IMR-90 (cell line): ENCODE measurements around the gene CRYBB2. TPM values are rescaled to one million over a fixed set of nuclear protein-coding genes. Genes with fewer than 3 reads are reported as not detected.

Experiments used
- ATAC-seq: fragments of 200-7000 bp; cut with Tn5 transposase; 2 replicates; pipeline ENCODE4 v1.9.1; 2020; ENCODE audit warnings: low read depth, mild to moderate bottlenecking, moderate library complexity
- BruUV-seq: library from RNA; stranded (reverse); fragments of 400-500 nt; replicated peaks from 2 replicates; lab custom pipeline; 2021; lab: Mats Ljungman, UMichigan
- CTCF ChIA-PET: fragments of 300-600 bp; formaldehyde crosslinking; extraction: SDS; loops from one replicate; lab custom pipeline; 2021; ENCODE audit warnings: antibody characterized with exemption; lab: Yijun Ruan, JAX
- POLR2A ChIA-PET: fragments of 300-600 bp; sonication (Branson Sonifier 250); formaldehyde crosslinking; loops from one replicate; lab custom pipeline; 2022; ENCODE audit warnings: antibody characterized with exemption; ENCODE audit not compliant: unreplicated experiment; lab: Charles Lee
- DNase-seq: peaks from one replicate; pipeline ENCODE4 v3.0.0; 2013
- H2AFZ ChIP-seq: replicated peaks from 2 replicates; pipeline ENCODE3; 2013; ENCODE audit warnings: low read length, mild to moderate bottlenecking; ENCODE audit not compliant: poor library complexity
- H2AK5ac ChIP-seq: 2 replicates; pipeline ENCODE4 v1.6.1; 2013; ENCODE audit warnings: low read depth, low read length, inconsistent platforms
- H2AK9ac ChIP-seq: replicated peaks from 2 replicates; pipeline ENCODE3; 2013; ENCODE audit warnings: mild to moderate bottlenecking, low read depth, low read length, moderate library complexity; ENCODE audit not compliant: poor library complexity
- H2BK120ac ChIP-seq: 2 replicates; pipeline ENCODE4 v1.6.1; 2013; ENCODE audit warnings: low read depth, low read length, inconsistent platforms
- H2BK15ac ChIP-seq: 3 replicates; pipeline ENCODE4 v1.6.1; 2013; ENCODE audit warnings: low read depth, low read length, inconsistent platforms
- H2BK20ac ChIP-seq: 2 replicates; pipeline ENCODE4 v1.6.1; 2013; ENCODE audit warnings: low read depth, mild to moderate bottlenecking, inconsistent platforms, low read length, moderate library complexity
- H2BK5ac ChIP-seq: 2 replicates; pipeline ENCODE4 v1.6.1; 2013; ENCODE audit warnings: mild to moderate bottlenecking, low read depth, low read length, inconsistent platforms; ENCODE audit not compliant: poor library complexity, severe bottlenecking
- H3K14ac ChIP-seq: replicated peaks from 2 replicates; pipeline ENCODE4 v1.6.1; 2013; ENCODE audit warnings: low read depth, low read length, inconsistent platforms
- H3K18ac ChIP-seq: 2 replicates; pipeline ENCODE4 v1.6.1; 2013; ENCODE audit warnings: low read depth, low read length, control low read depth
- H3K23ac ChIP-seq: 2 replicates; pipeline ENCODE4 v1.6.1; 2013; ENCODE audit warnings: low read depth, low read length, inconsistent platforms
- H3K27ac ChIP-seq: 2 replicates; pipeline ENCODE4 v1.5.1; 2013; ENCODE audit warnings: mild to moderate bottlenecking, control low read depth, low read length; ENCODE audit not compliant: insufficient read depth
- H3K27me3 ChIP-seq: 2 replicates; pipeline ENCODE4 v1.6.1; 2013; ENCODE audit warnings: low read length; ENCODE audit not compliant: control insufficient read depth, insufficient read depth
- H3K36me3 ChIP-seq: 2 replicates; pipeline ENCODE4 v1.6.1; 2013; ENCODE audit warnings: low read length, mixed read lengths; ENCODE audit not compliant: control insufficient read depth, insufficient read depth
- H3K4ac ChIP-seq: 2 replicates; pipeline ENCODE4 v1.6.1; 2013; ENCODE audit warnings: low read depth, low read length, inconsistent platforms
- H3K4me1 ChIP-seq: 2 replicates; pipeline ENCODE4 v1.6.1; 2013; ENCODE audit warnings: low read length, mixed read lengths; ENCODE audit not compliant: control insufficient read depth, insufficient read depth
- H3K4me2 ChIP-seq: 2 replicates; pipeline ENCODE4 v1.6.1; 2013; ENCODE audit warnings: low read depth, mild to moderate bottlenecking, control low read depth, low read length, moderate library complexity
- H3K4me3 ChIP-seq: 2 replicates; pipeline ENCODE4 v1.5.1; 2013; ENCODE audit warnings: low read depth, mild to moderate bottlenecking, control low read depth, low read length, moderate library complexity; ENCODE audit not compliant: insufficient read depth
- H3K56ac ChIP-seq: 2 replicates; pipeline ENCODE4 v1.6.1; 2013; ENCODE audit warnings: low read length, inconsistent platforms; ENCODE audit not compliant: insufficient read depth; ENCODE audit errors: extremely low read depth
- H3K79me1 ChIP-seq, 2 experiments: 2 replicates each; pipeline ENCODE4 v1.6.1; 2013; ENCODE audit warnings: low read length in 2 of 2, inconsistent platforms in 1 of 2, low read depth in 1 of 2
- H3K9ac ChIP-seq: 2 replicates; pipeline ENCODE4 v1.6.1; 2013; ENCODE audit warnings: low read depth, low read length, control low read depth
- H3K9me1 ChIP-seq: 2 replicates; pipeline ENCODE4 v1.6.1; 2013; ENCODE audit warnings: low read length, inconsistent platforms; ENCODE audit not compliant: insufficient read depth
- H3K9me3 ChIP-seq: 2 replicates; pipeline ENCODE4 v1.6.1; 2013; ENCODE audit warnings: low read length; ENCODE audit not compliant: control insufficient read depth, insufficient read depth
- H4K20me1 ChIP-seq: 2 replicates; pipeline ENCODE4 v1.6.1; 2013; ENCODE audit warnings: low read length, inconsistent platforms; ENCODE audit not compliant: insufficient read depth
- H4K5ac ChIP-seq: 2 replicates; pipeline ENCODE4 v1.6.1; 2013; ENCODE audit warnings: mild to moderate bottlenecking, low read depth, low read length, control low read depth
- H4K8ac ChIP-seq, 2 experiments: 2 replicates each; pipeline ENCODE4 v1.6.1; 2013; ENCODE audit warnings: low read depth in 2 of 2, low read length in 2 of 2, control low read depth in 1 of 2, inconsistent platforms in 1 of 2
- H4K91ac ChIP-seq: 2 replicates; pipeline ENCODE4 v1.6.1; 2013; ENCODE audit warnings: low read depth, low read length, inconsistent platforms; ENCODE audit not compliant: insufficient read depth
- BHLHE40 ChIP-seq: fragments of 150-350 bp; IDR thresholded peaks from 2 replicates; pipeline ENCODE4 v1.6.1; 2016; ENCODE audit warnings: mild to moderate bottlenecking, low read depth, low read length
- CEBPB ChIP-seq: IDR thresholded peaks from 2 replicates; pipeline ENCODE4 v1.6.1; 2012; ENCODE audit warnings: low read depth, low read length, improper control_type of control experiment
- CHD1 ChIP-seq: IDR thresholded peaks from 2 replicates; pipeline ENCODE4 v1.6.1; 2012; ENCODE audit warnings: low read depth, low read length, improper control_type of control experiment
- CTCF ChIP-seq: conservative IDR thresholded peaks from 2 replicates; pipeline ENCODE4 v1.5.1; 2012; ENCODE audit warnings: mild to moderate bottlenecking, low read depth, low read length, improper control_type of control experiment
- ELK1 ChIP-seq: fragments of 150-350 bp; IDR thresholded peaks from 2 replicates; pipeline ENCODE4 v1.6.1; 2016; ENCODE audit warnings: low read depth, mild to moderate bottlenecking, low read length, moderate library complexity, borderline replicate concordance
- FOS ChIP-seq: fragments of 150-350 bp; IDR thresholded peaks from 2 replicates; pipeline ENCODE4 v1.6.1; 2016; ENCODE audit warnings: low read depth, low read length
- MAFK ChIP-seq: IDR thresholded peaks from 2 replicates; pipeline ENCODE4 v1.6.1; 2012; ENCODE audit warnings: low read depth, low read length, improper control_type of control experiment
- MAZ ChIP-seq: IDR thresholded peaks from 2 replicates; pipeline ENCODE4 v1.6.1; 2012; ENCODE audit warnings: low read depth, mild to moderate bottlenecking, low read length, improper control_type of control experiment, moderate library complexity, borderline replicate concordance
- MXI1 ChIP-seq: IDR thresholded peaks from 2 replicates; pipeline ENCODE4 v1.6.1; 2012; ENCODE audit warnings: low read depth, mild to moderate bottlenecking, low read length, moderate library complexity, borderline replicate concordance
- NFE2L2 ChIP-seq: fragments of 150-350 bp; IDR thresholded peaks from 2 replicates; pipeline ENCODE4 v1.6.1; 2016; ENCODE audit warnings: low read depth, mild to moderate bottlenecking, low read length
- POLR2A ChIP-seq: IDR thresholded peaks from 2 replicates; pipeline ENCODE4 v1.6.1; 2012; ENCODE audit warnings: mild to moderate bottlenecking, low read depth, low read length
- RAD21 ChIP-seq: IDR thresholded peaks from 2 replicates; pipeline ENCODE4 v1.6.1; 2012; ENCODE audit warnings: low read length, improper control_type of control experiment
- SMC3 ChIP-seq: fragments of 150-350 bp; IDR thresholded peaks from 2 replicates; pipeline ENCODE4 v1.6.1; 2016; ENCODE audit warnings: low read depth, mild to moderate bottlenecking, antibody characterized with exemption, low read length, moderate library complexity
- USF2 ChIP-seq: fragments of 150-350 bp; IDR thresholded peaks from 2 replicates; pipeline ENCODE4 v1.6.1; 2017; ENCODE audit warnings: mild to moderate bottlenecking, antibody characterized with exemption, low read length, low read depth
- WGBS, 2 experiments: methylation state at CpG; one replicate each; pipeline versions ENCODE4 v1.1.5 to v1.1.7; 2013; ENCODE audit warnings: missing lambda C conversion rate in 2 of 2; ENCODE audit not compliant: insufficient read length in 1 of 2; ENCODE audit errors: extremely low coverage in 2 of 2; 5-methylcytosine and 5-hydroxymethylcytosine counted together
- dilution Hi-C: fragments of 300-500 bp; cut with HindIII; formaldehyde crosslinking; loops from one replicate; pipeline ENCODE4 v1.14.3; 2018; ENCODE audit warnings: low sequenced_read_pairs; ENCODE audit not compliant: unreplicated experiment
- in situ Hi-C: fragments of 300-500 bp; cut with MboI; formaldehyde crosslinking; loops from 3 replicates; pipeline ENCODE4 v1.14.3; 2019; ENCODE audit warnings: low sequenced_read_pairs, inconsistent platforms, mixed read lengths
- intact Hi-C: fragments of 100-400 bp; cut with micrococcal nuclease; formaldehyde crosslinking; loops from 2 replicates; pipeline ENCODE4 v1.10.0; 2022
- polyA plus RNA-seq, 3 experiments: library from polyadenylated mRNA; depleted of rRNA; stranded (reverse); fragments of >200 nt; gene quantifications; 2 replicates each; pipeline ENCODE4 v1.2.3, GENCODE V29; 2012; ENCODE audit warnings: low replicate concordance in 1 of 3
- total RNA-seq: library from RNA; depleted of rRNA; stranded (reverse); fragments of >200 nt; gene quantifications from 2 replicates; pipeline ENCODE4 v1.2.3, GENCODE V29; 2012

Gene CRYBB2
- total and polyA plus RNA-seq, 2 of the 4 experiments (the other 2 are of a cell fraction): not detected

GRCh38 chr22:25174888-25175411, 44.5 kb upstream of the CRYBB2 start:
- Histone ChIP-seq H3K23ac (no peak overlapping the region), H3K36me3 (no peaks in the 10 kb centered on the region), H2BK15ac (no peak overlapping the region), H3K4me3 (no peak overlapping the region), H2AK5ac (no peak overlapping the region), H2AFZ (no peak overlapping the region), H4K20me1 (no peaks in the 10 kb centered on the region), H3K4ac (no peak overlapping the region), H3K56ac (no peak overlapping the region), H2BK120ac (no peak overlapping the region), H3K27ac (no peak overlapping the region), H2BK20ac (no peak overlapping the region), H2BK5ac (no peak overlapping the region), H4K5ac (no peak overlapping the region), H3K27me3 (peaks cover under 1% of the 10 kb centered on the region; the same call in 1 of the 2 replicates), H3K9me3 (peaks cover 4% of the 10 kb centered on the region), H3K4me2 (no peak overlapping the region), H3K14ac (no peak overlapping the region), H4K8ac (no peak overlapping the region), H3K9ac (no peak overlapping the region), H2AK9ac (no peak overlapping the region), H3K4me1 (no peaks in the 10 kb centered on the region), H3K79me1 (no peaks in the 10 kb centered on the region), H4K91ac (no peak overlapping the region), H3K9me1 (no peaks in the 10 kb centered on the region), H3K18ac (no peak overlapping the region)
- BruUV-seq: no TSS peak
- dilution Hi-C loops (no loop called here), in situ Hi-C loops (no loop called here), intact Hi-C loops (no loop called here)
- 13% methylated on average over 2 of the region's 6 CpGs; no CpG with 5 or more reads in 1 of the 2 experiments for WGBS, 2 experiments
- TF ChIP-seq CEBPB (no peak), NFE2L2 (no peak), CTCF (no peak), FOS (no peak), ELK1 (no peak), BHLHE40 (no peak), MAZ (no peak), SMC3 (no peak), USF2 (no peak), CHD1 (no peak), MXI1 (no peak), POLR2A (no peak), MAFK (no peak), RAD21 (no peak)
- ChIA-PET POLR2A (no interaction called here), CTCF (no interaction called here)
- no peak for DNase-seq
- ATAC-seq: no peak
